Upper lobe of left lung (tissue), 4 donors: Measurements from ENCODE around the gene PPP1R8.

ENCODE experiments used
- EP300 ChIP-seq, 4 donors: sonication (generic); formaldehyde crosslinking; IDR thresholded peaks; one replicate each; pipeline ENCODE4 v1.5.1; 2017; ENCODE audit warnings: antibody characterized with exemption in 4 of 4, control low read depth in 2 of 4
- POLR2AphosphoS5 ChIP-seq, 2 donors: sonication (generic); formaldehyde crosslinking; IDR thresholded peaks; one replicate each; pipeline ENCODE4 v1.5.1; 2017; ENCODE audit warnings: antibody characterized with exemption in 2 of 2
- TF ChIP-seq, protein P1 (sequence below), 6 experiments: fragments of 450-650 bp in 4 of 6; fragments of 200-600 bp in 2 of 6; sonication (generic) in 2 of 6; IDR thresholded peaks; one replicate each; pipeline ENCODE4 v1.5.1; 2016 to 2019; ENCODE audit warnings: antibody characterized with exemption in 6 of 6

DNA sequence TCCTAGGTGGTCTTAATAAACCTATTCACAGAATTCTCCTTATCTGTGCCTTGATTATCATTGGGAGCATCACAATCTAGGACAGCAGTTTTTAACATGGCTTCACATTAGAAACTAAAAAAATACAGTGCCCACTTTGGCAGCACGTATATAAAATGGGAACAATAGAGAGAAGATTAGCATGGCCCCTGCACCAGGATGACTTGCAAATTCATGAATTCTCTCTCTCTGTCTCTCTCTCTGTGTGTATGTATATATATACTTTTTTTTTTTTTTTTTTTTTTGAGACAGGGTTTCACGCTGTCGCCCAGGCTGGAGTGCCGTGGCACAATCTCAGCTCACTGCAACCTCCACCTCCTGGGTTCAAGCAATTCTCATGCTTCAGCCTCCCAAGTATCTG lies 6.2 kb upstream of the PPP1R8 start:
- TF ChIP-seq POLR2AphosphoS5 (IDR thresholded peaks at IDR 0.05) (no peak), EP300 (IDR thresholded peaks at IDR 0.05) (no peak)
- TF ChIP-seq, protein P1, sequence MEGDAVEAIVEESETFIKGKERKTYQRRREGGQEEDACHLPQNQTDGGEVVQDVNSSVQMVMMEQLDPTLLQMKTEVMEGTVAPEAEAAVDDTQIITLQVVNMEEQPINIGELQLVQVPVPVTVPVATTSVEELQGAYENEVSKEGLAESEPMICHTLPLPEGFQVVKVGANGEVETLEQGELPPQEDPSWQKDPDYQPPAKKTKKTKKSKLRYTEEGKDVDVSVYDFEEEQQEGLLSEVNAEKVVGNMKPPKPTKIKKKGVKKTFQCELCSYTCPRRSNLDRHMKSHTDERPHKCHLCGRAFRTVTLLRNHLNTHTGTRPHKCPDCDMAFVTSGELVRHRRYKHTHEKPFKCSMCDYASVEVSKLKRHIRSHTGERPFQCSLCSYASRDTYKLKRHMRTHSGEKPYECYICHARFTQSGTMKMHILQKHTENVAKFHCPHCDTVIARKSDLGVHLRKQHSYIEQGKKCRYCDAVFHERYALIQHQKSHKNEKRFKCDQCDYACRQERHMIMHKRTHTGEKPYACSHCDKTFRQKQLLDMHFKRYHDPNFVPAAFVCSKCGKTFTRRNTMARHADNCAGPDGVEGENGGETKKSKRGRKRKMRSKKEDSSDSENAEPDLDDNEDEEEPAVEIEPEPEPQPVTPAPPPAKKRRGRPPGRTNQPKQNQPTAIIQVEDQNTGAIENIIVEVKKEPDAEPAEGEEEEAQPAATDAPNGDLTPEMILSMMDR (IDR thresholded peaks at IDR 0.05) = no peak
